Stimulated activated CD8-positive, alpha-beta memory T cell treated with anti-CD3 and anti-CD28 coated beads, Interleukin-12 subunit alpha, Interleukin-12 subunit beta, amount 100 ng/mL, for 24 hours (primary cell): Measurements from ENCODE around the gene RBCK1.
A peak's percentile ranks its signal among the peaks of the same experiment; 100 is the strongest.
"Not testable (repeated sequence)": the region's sequence is repeated elsewhere in the genome, so short reads cannot be mapped to it uniquely, and the experiment has no call there.

Source experiments
- DNase-seq: peaks from one replicate; pipeline ENCODE4 v3.0.0-alpha.2; 2020; ENCODE audit errors: extremely low read depth

The RBCK1 gene

GRCh38 chr20:407953-408842 is at the start of gene RBCK1:
TSS of gene RBCK1 (plus strand) at chr20:408299. CDS start at chr20:408758, 459 bp downstream.
- DNase-seq, result peak; percentile 70

GRCh38 chr20:358891-359555 is 49.1 kb upstream of the RBCK1 start:
- DNase-seq, result no peak

GRCh38 chr20:361561-361960 is 46.5 kb upstream of the RBCK1 start:
- no peak for DNase-seq

GRCh38 chr20:362271-363254 is 45.5 kb upstream of the RBCK1 start:
- DNase-seq, result no peak

GRCh38 chr20:363319-364078 is 44.6 kb upstream of the RBCK1 start:
- no peak for DNase-seq

- DNase-seq, result no peak
These were observed 42.9 kb upstream of the RBCK1 start for GRCh38 chr20:364905-365794.

GRCh38 chr20:366041-366718 is 41.9 kb upstream of the RBCK1 start:
- DNase-seq, result no peak

GRCh38 chr20:366719-367485 is 41.2 kb upstream of the RBCK1 start:
- DNase-seq, result no peak

- no peak for DNase-seq
These were observed 40.6 kb upstream of the RBCK1 start for GRCh38 chr20:367486-367887.

- DNase-seq, result no peak
These were observed 39.2 kb upstream of the RBCK1 start for GRCh38 chr20:368915-369314.

- DNase-seq, result no peak
These were observed 37.9 kb upstream of the RBCK1 start for GRCh38 chr20:370151-370600.

- DNase-seq, result no peak
These were observed 36.9 kb upstream of the RBCK1 start for GRCh38 chr20:370977-371754.

- DNase-seq, result no peak
These were observed 36.1 kb upstream of the RBCK1 start for GRCh38 chr20:371755-372542.

GRCh38 chr20:372543-373082 is 35.5 kb upstream of the RBCK1 start:
- DNase-seq, result not testable (repeated sequence)

- DNase-seq, result no peak
These were observed 34.8 kb upstream of the RBCK1 start for GRCh38 chr20:373171-373890.

- DNase-seq, result no peak
These were observed 32.7 kb upstream of the RBCK1 start for GRCh38 chr20:375265-375889.
